ENCODE data around the gene CSMD2.

CSMD2 gene

DNA sequence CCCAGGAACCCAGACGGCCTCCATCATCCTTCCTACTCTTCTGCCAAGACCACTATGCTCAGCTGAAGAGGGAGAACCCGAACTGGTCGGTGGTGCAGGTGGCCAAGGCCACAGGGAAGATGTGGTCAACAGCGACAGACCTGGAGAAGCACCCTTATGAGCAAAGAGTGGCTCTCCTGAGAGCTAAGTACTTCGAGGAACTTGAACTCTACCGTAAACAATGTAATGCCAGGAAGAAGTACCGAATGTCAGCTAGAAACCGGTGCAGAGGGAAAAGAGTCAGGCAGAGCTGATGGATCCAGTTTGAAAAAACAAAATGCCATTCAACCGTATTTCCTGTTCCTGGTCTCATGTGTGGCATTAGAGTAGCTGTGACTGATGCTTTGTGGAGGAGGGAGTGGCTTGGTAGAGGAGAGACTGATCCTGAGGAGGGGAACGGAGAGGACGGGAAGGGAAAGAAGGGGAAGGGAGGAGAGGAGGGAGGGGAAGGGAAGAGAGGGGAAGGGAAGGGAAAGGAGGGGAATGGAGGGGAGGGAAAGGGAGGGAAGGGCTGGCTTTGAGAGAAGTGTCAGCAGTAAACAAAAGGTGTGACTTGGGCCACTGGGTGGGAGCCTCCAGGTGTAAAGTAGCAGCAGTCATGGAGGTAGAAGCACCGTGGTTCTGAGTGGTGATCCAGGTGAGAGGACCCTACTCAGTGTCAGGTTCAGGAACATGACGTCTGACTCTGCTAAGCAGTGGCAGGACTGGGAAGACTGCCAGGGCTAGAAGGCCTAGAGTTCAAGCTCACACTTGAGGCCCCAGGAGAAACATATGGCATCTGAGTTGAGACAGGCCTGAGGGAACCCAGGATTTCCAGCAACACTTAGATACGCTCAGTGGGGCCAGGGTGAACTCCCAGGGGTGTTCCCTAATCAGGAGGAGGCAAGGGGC, 300.3 kb downstream of the CSMD2 start:
- no peak for DNase-seq (ENCODE audit: low read depth in 2 of 3, low spot score in 1 of 3)

DNA sequence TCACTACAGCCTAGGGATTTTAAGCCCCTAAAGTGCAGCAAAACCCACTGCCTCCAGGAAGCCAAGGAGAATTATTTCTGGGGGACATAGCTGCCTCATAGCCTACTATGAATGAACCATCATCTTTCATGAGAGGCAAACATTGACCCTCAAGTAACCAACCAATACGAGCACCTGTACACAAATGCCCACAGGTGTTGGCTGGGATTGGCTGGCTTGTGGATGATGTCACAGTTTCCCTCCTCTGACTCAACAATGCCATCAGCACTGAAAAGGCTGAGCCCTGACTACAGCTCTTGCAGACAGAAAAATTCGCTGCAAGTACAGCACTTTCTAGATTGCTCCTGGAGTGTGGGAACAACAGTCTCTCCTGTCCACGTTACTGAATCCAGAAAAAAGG, 301.3 kb downstream of the CSMD2 start, which contains the start of gene HMGB4:
Gene HMGB4 (plus strand): TSS at position 301 of the 400 bp plus-strand sequence. CDS start 113 bp downstream, outside the sequence.
- DNase-seq (ENCODE audit: low read depth in 2 of 3, low spot score in 1 of 3) = no peak

GRCh38 chr1:33860671-33861070, 304.4 kb downstream of the CSMD2 start:
- DNase-seq (ENCODE audit: low read depth in 2 of 3, low spot score in 1 of 3) = no peak

GRCh38 chr1:33854091-33854490, 310.9 kb downstream of the CSMD2 start:
- DNase-seq (ENCODE audit: low read depth in 2 of 3, low spot score in 1 of 3) = no peak

- DNase-seq (ENCODE audit: low read depth in 2 of 3, low spot score in 1 of 3) = no peak
Observed at GRCh38 chr1:33853431-33853830, 311.6 kb downstream of the CSMD2 start.

DNA sequence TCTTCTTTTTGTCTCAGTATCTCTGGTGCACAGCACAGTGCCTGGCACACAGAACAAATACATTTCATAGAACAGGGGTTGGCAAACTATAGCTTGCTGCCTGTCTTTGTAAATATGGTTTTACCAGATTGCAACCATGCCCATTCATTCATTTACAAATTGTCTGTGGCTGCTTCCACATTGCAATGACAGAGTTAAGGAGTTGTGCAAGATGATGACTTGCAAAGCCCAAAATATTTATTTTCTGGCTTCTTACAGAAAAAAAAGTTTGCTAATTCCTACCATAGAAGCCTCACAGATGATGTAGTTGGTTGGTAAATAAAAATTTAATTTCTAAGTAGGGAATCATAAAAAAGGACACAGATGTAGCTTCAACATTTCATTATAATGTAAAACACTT, 312.3 kb downstream of the CSMD2 start:
- no peak for DNase-seq (ENCODE audit: low read depth in 2 of 3, low spot score in 1 of 3)

DNA sequence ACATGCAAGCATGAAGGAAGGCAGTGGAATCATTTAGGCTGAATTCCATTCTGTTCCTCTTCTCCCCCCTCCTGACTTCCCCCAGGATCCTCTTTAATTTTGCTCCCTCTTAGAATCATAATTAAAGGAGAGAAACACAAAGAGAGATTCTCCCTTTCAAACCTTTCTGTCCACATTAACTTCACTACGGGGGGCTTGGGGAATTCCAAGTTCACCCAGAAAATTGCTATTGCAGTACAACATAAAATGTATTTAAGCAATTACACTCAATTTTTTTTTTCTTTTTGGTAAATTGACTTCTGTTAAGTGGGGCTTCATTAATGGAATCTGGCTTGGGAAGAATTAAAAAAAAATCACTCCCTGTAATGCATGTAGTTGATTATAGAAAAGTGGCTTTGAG, 314.5 kb downstream of the CSMD2 start:
- no peak for DNase-seq (ENCODE audit: low read depth in 2 of 3, low spot score in 1 of 3)

DNA sequence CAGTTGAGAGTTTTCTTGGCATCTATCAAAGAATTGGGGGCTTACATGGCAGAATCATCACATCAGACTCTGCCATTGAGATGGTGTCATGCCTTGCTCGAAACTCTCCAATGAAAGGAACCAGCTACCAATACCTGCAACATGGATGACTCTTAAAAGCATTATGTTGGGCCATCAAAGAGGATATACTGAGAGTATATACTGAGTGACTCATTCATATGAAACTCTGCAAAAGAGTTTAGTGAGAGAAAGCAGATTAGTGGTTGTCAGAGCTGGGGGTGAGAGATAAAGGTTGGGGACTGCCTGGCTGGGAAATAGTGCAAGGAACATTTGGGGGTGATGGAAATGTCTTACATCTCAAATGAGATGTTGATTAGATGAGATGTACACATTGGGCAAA, 315.8 kb downstream of the CSMD2 start:
- DNase-seq (ENCODE audit: low read depth in 2 of 3, low spot score in 1 of 3) = no peak

DNA sequence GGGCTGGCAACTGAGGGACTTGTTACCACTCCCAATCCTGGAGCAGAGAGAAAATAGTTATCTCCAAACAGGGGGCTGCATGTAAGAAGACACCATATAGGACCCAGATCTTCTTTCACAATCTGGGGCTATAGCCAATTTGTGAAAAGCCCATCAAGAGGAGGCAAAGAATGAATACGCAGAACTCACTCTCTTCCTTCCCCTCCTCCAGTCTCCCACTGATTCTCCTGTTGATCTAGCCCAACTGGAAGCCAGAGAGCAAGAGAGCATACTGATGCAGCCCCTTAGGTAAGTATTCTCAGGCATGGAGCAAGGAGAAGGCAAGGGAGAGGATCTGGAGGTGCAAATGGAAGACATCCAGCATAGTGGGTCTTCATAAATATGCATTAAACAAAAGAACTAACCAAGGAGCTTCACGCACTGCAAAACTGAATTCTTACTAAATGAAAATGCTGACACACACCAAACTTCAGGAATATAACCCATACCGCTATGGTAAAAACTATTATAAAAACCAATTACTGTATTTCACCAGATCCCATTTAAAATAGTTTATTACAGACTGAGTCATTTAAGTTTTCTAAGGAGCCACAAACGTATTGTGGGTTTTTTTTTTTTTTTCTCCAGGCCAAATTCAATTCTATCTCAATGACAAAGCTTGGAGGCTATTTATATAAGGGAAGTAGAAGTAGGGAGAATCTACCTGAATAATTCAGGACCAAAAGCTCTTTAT, 316.7 kb downstream of the CSMD2 start:
- no peak for DNase-seq (ENCODE audit: low read depth in 2 of 3, low spot score in 1 of 3)

DNA sequence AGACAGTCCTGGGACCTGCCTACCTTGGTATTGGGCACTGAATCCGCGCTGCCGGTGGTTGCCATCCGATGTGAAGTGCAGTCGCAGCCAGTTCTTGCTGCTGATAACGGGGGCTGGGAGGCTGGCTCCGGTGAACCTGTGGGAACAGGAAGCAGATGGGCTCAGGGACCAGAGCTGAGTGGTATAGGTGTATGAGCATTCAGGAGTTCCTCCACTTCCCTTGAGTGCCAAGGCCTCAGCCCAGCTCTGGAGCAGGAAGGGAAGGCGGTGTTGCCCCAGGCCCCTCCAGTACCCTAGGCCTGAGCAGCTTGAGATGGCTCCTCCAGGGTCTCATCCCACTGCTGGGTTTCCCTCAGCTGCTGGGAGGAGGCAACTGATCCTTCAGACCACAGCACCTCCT, 318.2 kb downstream of the CSMD2 start:
- DNase-seq (ENCODE audit: low read depth in 2 of 3, low spot score in 1 of 3) = no peak

DNA sequence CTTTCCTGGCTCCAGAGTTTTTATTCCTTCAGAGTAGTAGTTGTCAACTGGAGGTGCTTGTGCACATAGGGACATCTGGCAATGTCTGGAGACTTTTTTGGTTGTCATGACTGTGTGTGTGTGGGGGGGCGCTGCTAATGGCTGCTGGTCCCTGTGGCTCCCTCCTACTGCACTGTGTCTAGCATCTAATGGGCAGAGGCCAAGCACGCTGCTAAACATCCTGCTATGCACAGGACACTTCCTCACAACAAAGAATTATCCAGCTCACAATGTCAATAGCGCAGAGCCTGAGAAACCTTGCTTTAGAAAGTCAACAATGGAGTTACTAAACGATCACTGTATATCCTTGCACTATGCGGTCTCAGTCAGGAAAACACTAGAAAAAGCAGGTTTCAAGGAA, 320.9 kb downstream of the CSMD2 start:
- DNase-seq (ENCODE audit: low read depth in 2 of 3, low spot score in 1 of 3) = no peak

- no peak for DNase-seq (ENCODE audit: low read depth in 2 of 3, low spot score in 1 of 3)
Observed at GRCh38 chr1:33842348-33842747, 322.7 kb downstream of the CSMD2 start.

DNA sequence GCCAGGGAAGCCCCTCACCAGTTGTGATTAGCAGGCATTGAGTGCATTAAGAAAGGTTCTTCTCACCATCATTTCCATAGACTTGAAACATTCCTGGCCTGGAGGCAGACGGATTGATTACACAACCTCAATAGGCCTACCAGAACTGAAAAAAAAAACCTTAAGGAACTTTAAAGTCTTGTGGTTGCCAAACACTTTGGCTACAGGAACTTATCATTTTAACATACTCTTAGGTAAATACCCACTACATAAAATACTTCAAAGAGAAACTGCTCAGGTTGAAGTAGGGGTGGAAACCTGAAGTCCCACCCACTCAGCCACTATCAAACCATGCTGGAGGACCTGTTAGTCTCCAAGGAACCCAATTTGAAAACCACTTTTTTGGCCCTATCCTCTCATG, 323.5 kb downstream of the CSMD2 start:
- no peak for DNase-seq (ENCODE audit: low read depth in 2 of 3, low spot score in 1 of 3)

- DNase-seq (ENCODE audit: low read depth in 2 of 3, low spot score in 1 of 3) = no peak
Observed at GRCh38 chr1:33837635-33838034, 327.4 kb downstream of the CSMD2 start.

- DNase-seq (ENCODE audit: low read depth in 2 of 3, low spot score in 1 of 3) = no peak
Observed at GRCh38 chr1:33836911-33837310, 328.1 kb downstream of the CSMD2 start.

DNA sequence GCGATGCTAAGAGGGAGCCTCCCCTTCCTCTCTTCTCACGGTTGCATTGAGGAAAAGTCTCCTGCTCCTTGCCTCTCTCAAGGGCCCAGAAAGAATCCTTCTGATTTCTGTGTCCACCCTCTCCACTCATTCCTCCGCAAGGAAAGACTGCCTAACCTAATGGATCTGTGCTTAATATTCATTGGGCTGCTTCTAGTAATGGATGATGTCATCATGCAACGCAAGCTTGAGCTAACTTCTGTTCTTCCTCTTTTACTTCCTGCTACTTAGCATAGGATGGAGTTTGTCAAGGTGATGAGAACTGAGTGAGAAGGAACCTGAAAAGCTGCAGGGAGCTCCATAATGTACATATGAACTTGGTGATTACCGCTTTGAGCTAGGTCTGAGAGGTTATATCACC, 336.4 kb downstream of the CSMD2 start:
- DNase-seq (ENCODE audit: low read depth in 2 of 3, low spot score in 1 of 3) = no peak

GRCh38 chr1:33828059-33828458, 337.0 kb downstream of the CSMD2 start:
- DNase-seq (ENCODE audit: low read depth in 2 of 3, low spot score in 1 of 3) = no peak

GRCh38 chr1:33826711-33827110, 338.3 kb downstream of the CSMD2 start:
- no peak for DNase-seq (ENCODE audit: low read depth in 2 of 3, low spot score in 1 of 3)

DNA sequence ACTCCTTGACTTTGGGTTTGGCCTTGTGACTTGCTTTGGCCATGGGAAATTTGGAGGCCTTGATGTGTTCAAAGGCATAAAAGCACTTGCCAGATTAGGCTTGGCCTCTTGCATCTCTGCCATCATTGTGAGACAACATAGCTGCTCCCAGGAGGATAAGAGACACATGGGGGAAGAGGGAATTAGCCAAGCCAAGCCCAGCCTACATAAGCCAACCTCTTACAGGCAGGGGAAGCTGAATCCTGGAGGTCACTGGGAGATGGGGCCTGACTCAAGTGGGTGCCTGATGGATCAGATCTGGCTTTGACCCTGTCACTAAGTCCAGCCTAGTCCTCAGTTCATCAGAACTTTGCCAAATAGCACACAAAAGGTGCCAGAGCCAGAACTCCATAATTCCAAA, 338.7 kb downstream of the CSMD2 start:
- DNase-seq (ENCODE audit: low read depth in 2 of 3, low spot score in 1 of 3) = no peak

GRCh38 chr1:33825506-33825905, 339.5 kb downstream of the CSMD2 start:
- DNase-seq (ENCODE audit: low read depth in 2 of 3, low spot score in 1 of 3) = no peak

GRCh38 chr1:33824971-33825370, 340.1 kb downstream of the CSMD2 start:
- DNase-seq (ENCODE audit: low read depth in 2 of 3, low spot score in 1 of 3) = no peak

- DNase-seq (ENCODE audit: low read depth in 2 of 3, low spot score in 1 of 3) = no peak
Observed at GRCh38 chr1:33824321-33824720, 340.7 kb downstream of the CSMD2 start.

Measured in stimulated activated CD4-positive, alpha-beta T cell treated with anti-CD3 and anti-CD28 coated beads, Interleukin-12 subunit alpha, Interleukin-12 subunit beta, amount 100 ng/mL, for 48 hours (primary cell).